ENCODE results near the gene LRFN2. TPM values are rescaled to one million over a fixed set of nuclear protein-coding genes. Genes with fewer than 3 reads are reported as not detected.

Gene LRFN2
- total and polyA plus RNA-seq, 12 donors: not detected

GRCh38 chr6:40358473-40359460 lies 228.4 kb downstream of the LRFN2 start:
- DNase-seq: no peak
- intact Hi-C loops (cut with DNase I): no loop called here
- Histone ChIP-seq H3K27ac (no peak overlapping the region), H3K4me3 (no peak overlapping the region), H3K27me3 (peaks cover 0 to 50% (median 29%) of the 10 kb centered on the region in 7 donors), H3K4me1 (peaks cover 0 to 2% (median 0%) of the 10 kb centered on the region in 9 donors), H3K9me3 (no peaks in the 10 kb centered on the region), H3K36me3 (no peaks in the 10 kb centered on the region)
- ATAC-seq: no peak
- 86 to 91% methylated on average over 6 of the region's 6 CpGs for WGBS, 2 donors
- TF ChIP-seq CTCF (IDR thresholded peaks at IDR 0.05): no peak

- H3K9me3 ChIP-seq: no peaks in the 10 kb centered on the region
- intact Hi-C loops (cut with DNase I): no loop called here
- no peak overlapping the region for H3K27ac ChIP-seq
- no peak for ATAC-seq
- H3K36me3 ChIP-seq: no peaks in the 10 kb centered on the region
- H3K27me3 ChIP-seq: peaks cover 0 to 28% (median 15%) of the 10 kb centered on the region in 7 donors
- no peak for DNase-seq
- no peak for TF ChIP-seq CTCF (IDR thresholded peaks at IDR 0.05)
- H3K4me1 ChIP-seq: peaks cover 0 to 8% (median 0%) of the 10 kb centered on the region in 9 donors
- no peak overlapping the region for H3K4me3 ChIP-seq
- WGBS, 2 donors: 21 to 61% methylated on average over 2 of the region's 2 CpGs
Observed at GRCh38 chr6:40356242-40356910, 230.8 kb downstream of the LRFN2 start.

GRCh38 chr6:40355532-40355931 lies 231.6 kb downstream of the LRFN2 start:
- no peak overlapping the region for H3K27ac ChIP-seq
- DNase-seq (no peak), ATAC-seq (no peak)
- H3K36me3 ChIP-seq: no peaks in the 10 kb centered on the region
- H3K4me3 ChIP-seq: no peak overlapping the region
- peaks cover 0 to 20% (median 9%) of the 10 kb centered on the region in 7 donors for H3K27me3 ChIP-seq
- H3K4me1 ChIP-seq: peaks cover 0 to 8% (median 0%) of the 10 kb centered on the region in 9 donors
- no peak for TF ChIP-seq CTCF (IDR thresholded peaks at IDR 0.05)
- no peaks in the 10 kb centered on the region for H3K9me3 ChIP-seq
- WGBS, 2 donors: 94 to 96% methylated on average over 2 of the region's 2 CpGs
- intact Hi-C loops (cut with DNase I): no loop called here

- Histone ChIP-seq H3K9me3 (no peaks in the 10 kb centered on the region), H3K4me3 (no peak overlapping the region), H3K36me3 (no peaks in the 10 kb centered on the region), H3K27me3 (peaks cover 0 to 15% (median 5%) of the 10 kb centered on the region in 7 donors), H3K4me1 (peaks cover 0 to 8% (median 0%) of the 10 kb centered on the region in 9 donors), H3K27ac (no peak overlapping the region)
- TF ChIP-seq CTCF (IDR thresholded peaks at IDR 0.05): no peak
- ATAC-seq (no peak), DNase-seq (no peak)
- WGBS, 2 donors: 92 to 98% methylated on average over 1 of the region's 1 CpG
- intact Hi-C loops (cut with DNase I): no loop called here
Observed at GRCh38 chr6:40355066-40355465, 232.1 kb downstream of the LRFN2 start.

Data from heart right ventricle (tissue), 16 donors.